HG03097 (cell line): ENCODE results near the gene ADGB.
A peak's percentile ranks its signal among the peaks of the same experiment; 100 is the strongest.
"Not testable (repeated sequence)": the region's sequence is repeated elsewhere in the genome, so short reads cannot be mapped to it uniquely, and the experiment has no call there.

Source experiments
- ATAC-seq: cut with Tn5 transposase; IDR thresholded peaks from one replicate; pipeline ENCODE4 v1.9.1; 2021; ENCODE audit not compliant: unreplicated experiment, low FRiP score

Gene ADGB

GRCh38 chr6:146598772-146599405 is at the start of gene ADGB:
ADGB (plus strand) TSS chr6:146598972; CDS start chr6:146599041, 69 bp downstream.
- no peak for ATAC-seq

- ATAC-seq = no peak
Observed at GRCh38 chr6:146550911-146551310, 47.9 kb upstream of the ADGB start.

- ATAC-seq = no peak
Observed at GRCh38 chr6:146551545-146551944, 47.2 kb upstream of the ADGB start.

GRCh38 chr6:146553377-146554135 is 45.2 kb upstream of the ADGB start:
- no peak for ATAC-seq

- no peak for ATAC-seq
Observed at GRCh38 chr6:146560607-146561006, 38.2 kb upstream of the ADGB start.

- not testable (repeated sequence) for ATAC-seq
Observed at GRCh38 chr6:146566661-146567060, 32.1 kb upstream of the ADGB start.

GRCh38 chr6:146568619-146569018 is 30.2 kb upstream of the ADGB start:
- ATAC-seq = not testable (repeated sequence)

- ATAC-seq = no peak
Observed at GRCh38 chr6:146574211-146574610, 24.6 kb upstream of the ADGB start.

GRCh38 chr6:146578054-146578453 is 20.7 kb upstream of the ADGB start:
- no peak for ATAC-seq

- no peak for ATAC-seq
Observed at GRCh38 chr6:146581968-146582367, 16.8 kb upstream of the ADGB start.

GRCh38 chr6:146582857-146583256 is 15.9 kb upstream of the ADGB start:
- ATAC-seq = no peak

- no peak for ATAC-seq
Observed at GRCh38 chr6:146583966-146584365, 14.8 kb upstream of the ADGB start.

GRCh38 chr6:146587459-146587858 is 11.3 kb upstream of the ADGB start:
- no peak for ATAC-seq

- ATAC-seq = no peak
Observed at GRCh38 chr6:146590492-146590891, 8.3 kb upstream of the ADGB start.

- ATAC-seq = no peak
Observed at GRCh38 chr6:146592451-146592850, 6.3 kb upstream of the ADGB start.

- no peak for ATAC-seq
Observed at GRCh38 chr6:146593986-146594385, 4.8 kb upstream of the ADGB start.

- no peak for ATAC-seq
Observed at GRCh38 chr6:146594495-146594894, 4.3 kb upstream of the ADGB start.

- ATAC-seq = peak; percentile 67
Observed at GRCh38 chr6:146595972-146596731, 2.6 kb upstream of the ADGB start.

GRCh38 chr6:146601352-146601751 is 2.6 kb downstream of the ADGB start:
- no peak for ATAC-seq

- ATAC-seq = no peak
Observed at GRCh38 chr6:146602526-146602925, 3.8 kb downstream of the ADGB start.

GRCh38 chr6:146613947-146614346 is 15.2 kb downstream of the ADGB start:
- ATAC-seq = no peak
